NB4 (cell line): ENCODE measurements around the gene NKIRAS2.

Source experiments
- POLR2A ChIP-seq: IDR thresholded peaks from 2 replicates; pipeline ENCODE4 v1.6.1; 2011; ENCODE audit warnings: mild to moderate bottlenecking; ENCODE audit not compliant: insufficient read length; ENCODE audit errors: extremely low read depth
- TF ChIP-seq, protein P1 (sequence below): IDR thresholded peaks from one replicate; pipeline ENCODE4 v1.5.1; 2012; ENCODE audit warnings: low read depth, low read length

DNA sequence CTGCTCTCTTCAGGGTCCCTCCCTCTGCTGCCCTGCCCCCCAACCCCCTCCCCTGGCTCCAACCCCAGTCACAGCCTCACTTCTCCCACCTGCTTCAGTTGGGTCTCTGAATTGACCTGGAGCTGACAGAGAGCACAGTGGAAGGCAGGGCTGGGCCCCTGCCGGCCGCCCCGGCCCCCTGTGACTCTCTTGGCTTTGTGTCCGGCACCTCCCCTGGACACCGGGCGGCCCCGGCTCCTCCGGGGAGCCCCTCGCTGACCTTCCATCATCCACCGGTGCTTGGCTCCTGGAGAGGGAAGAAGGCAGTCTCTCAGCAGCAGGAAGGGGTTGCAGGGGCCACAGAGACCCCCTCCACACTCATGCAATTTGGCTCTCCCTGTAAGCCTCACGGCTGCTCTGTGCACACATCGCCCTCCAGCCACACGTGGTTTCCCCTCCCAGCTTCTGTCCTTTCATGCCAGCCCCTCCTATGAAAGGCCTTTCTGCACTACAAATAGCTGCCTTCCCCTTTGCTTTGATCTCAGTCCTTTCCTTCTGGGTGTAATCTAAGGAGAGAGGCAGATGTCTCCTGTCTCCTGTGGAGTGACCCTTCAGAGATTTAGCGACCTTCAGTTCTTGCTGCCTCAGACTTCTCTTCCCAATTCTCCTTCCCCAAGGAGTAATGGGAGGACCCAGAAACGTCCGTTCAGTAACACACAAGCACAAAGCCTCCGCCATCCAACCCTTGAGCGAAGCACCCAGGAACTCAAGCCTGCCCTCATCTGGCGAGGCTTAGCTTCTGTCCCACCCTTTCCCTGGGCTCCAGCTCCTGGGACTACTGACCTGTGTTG lies 8.3 kb downstream of the NKIRAS2 start:
- TF ChIP-seq, protein P1, sequence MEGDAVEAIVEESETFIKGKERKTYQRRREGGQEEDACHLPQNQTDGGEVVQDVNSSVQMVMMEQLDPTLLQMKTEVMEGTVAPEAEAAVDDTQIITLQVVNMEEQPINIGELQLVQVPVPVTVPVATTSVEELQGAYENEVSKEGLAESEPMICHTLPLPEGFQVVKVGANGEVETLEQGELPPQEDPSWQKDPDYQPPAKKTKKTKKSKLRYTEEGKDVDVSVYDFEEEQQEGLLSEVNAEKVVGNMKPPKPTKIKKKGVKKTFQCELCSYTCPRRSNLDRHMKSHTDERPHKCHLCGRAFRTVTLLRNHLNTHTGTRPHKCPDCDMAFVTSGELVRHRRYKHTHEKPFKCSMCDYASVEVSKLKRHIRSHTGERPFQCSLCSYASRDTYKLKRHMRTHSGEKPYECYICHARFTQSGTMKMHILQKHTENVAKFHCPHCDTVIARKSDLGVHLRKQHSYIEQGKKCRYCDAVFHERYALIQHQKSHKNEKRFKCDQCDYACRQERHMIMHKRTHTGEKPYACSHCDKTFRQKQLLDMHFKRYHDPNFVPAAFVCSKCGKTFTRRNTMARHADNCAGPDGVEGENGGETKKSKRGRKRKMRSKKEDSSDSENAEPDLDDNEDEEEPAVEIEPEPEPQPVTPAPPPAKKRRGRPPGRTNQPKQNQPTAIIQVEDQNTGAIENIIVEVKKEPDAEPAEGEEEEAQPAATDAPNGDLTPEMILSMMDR, result peak; percentile 31
- TF ChIP-seq POLR2A, result no peak
